ENCODE measurements around the gene PAQR7. TPM values are rescaled to one million over a fixed set of nuclear protein-coding genes. Genes with fewer than 3 reads are reported as not detected.

Gene PAQR7
- polyA plus RNA-seq, 1 experiment, result 12.6 TPM

DNA sequence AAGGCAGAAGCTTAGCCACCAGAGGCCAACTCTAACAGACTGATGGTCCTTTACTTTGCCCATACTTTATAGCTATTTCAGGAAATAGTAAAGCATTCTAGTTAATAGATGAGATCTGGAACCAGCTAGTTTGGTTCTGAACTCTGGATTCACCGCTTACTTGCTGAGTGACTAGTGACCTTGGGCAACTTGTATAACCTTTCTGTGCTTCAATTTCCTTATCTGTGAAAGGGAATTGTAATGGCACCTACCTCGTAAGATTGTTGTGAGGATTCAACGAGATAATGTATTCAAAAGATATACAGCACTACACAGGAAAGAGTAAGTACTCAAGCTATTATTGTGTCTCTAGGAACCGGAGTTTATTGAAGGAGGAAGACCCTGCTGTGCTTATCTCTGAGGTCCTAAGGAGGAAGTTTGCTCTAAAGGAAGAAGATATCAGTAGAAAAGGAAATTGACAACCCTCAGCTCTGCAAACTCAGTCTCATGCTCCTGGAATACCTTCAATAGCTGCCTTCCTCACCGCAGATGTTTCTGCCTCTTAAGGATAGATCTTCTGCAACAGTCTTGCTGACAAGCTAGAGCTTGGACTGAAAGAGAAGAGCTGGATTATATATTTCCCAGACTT, 43.8 kb downstream of the PAQR7 start:
- CTCF ChIA-PET, result interaction anchor here (0.6 to 1.4 kb wide), 6 partner anchors 9 to 608 kb away, joined by 3 to 4 read pairs (median 3); partner anchors contain the start of gene PAFAH2
- Histone ChIP-seq H3K36me3 (ENCODE audit: control insufficient read depth, insufficient read depth, low read length) (peaks cover 18% of the 10 kb centered on the region), H3K27me3 (ENCODE audit: control insufficient read depth, insufficient read depth, low read length) (no peaks in the 10 kb centered on the region), H3K4me3 (ENCODE audit: low read depth, low read length) (no peak overlapping the region)
- TF ChIP-seq, protein P1, sequence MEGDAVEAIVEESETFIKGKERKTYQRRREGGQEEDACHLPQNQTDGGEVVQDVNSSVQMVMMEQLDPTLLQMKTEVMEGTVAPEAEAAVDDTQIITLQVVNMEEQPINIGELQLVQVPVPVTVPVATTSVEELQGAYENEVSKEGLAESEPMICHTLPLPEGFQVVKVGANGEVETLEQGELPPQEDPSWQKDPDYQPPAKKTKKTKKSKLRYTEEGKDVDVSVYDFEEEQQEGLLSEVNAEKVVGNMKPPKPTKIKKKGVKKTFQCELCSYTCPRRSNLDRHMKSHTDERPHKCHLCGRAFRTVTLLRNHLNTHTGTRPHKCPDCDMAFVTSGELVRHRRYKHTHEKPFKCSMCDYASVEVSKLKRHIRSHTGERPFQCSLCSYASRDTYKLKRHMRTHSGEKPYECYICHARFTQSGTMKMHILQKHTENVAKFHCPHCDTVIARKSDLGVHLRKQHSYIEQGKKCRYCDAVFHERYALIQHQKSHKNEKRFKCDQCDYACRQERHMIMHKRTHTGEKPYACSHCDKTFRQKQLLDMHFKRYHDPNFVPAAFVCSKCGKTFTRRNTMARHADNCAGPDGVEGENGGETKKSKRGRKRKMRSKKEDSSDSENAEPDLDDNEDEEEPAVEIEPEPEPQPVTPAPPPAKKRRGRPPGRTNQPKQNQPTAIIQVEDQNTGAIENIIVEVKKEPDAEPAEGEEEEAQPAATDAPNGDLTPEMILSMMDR (IDR thresholded peaks at IDR 0.05; ENCODE audit: insufficient read depth, low read depth, low read length), result no peak
- POLR2A ChIA-PET, result no interaction called here
- DNase-seq (ENCODE audit: low read depth), result no peak

DNA sequence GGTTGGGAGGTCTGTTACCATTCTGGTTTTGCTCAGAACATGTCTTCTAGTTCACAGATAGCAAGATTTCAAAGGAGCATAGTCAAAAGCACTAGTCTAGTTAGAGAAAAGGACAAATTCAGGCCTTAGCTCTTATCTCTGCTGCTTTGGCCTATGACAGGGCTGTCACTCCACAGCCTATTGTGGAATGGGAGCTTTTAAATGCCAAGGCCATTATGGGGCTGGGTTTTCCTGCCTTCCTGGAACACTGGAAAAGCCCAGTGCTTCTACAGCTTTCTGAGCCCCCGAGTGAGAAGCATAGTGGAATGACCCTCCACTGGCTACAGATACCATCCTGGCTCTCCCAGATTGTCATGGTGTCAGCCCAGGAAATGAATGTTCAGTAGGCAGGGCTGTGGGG, 46.5 kb downstream of the PAQR7 start:
- no peak for DNase-seq (ENCODE audit: low read depth)
- no peaks in the 10 kb centered on the region for H3K27me3 ChIP-seq (ENCODE audit: control insufficient read depth, insufficient read depth, low read length)
- TF ChIP-seq, protein P1 (IDR thresholded peaks at IDR 0.05; ENCODE audit: insufficient read depth, low read depth, low read length), result no peak
- H3K4me3 ChIP-seq (ENCODE audit: low read depth, low read length), result no peak overlapping the region
- peaks cover 25% of the 10 kb centered on the region for H3K36me3 ChIP-seq (ENCODE audit: control insufficient read depth, insufficient read depth, low read length)
- ChIA-PET POLR2A (no interaction called here), CTCF (no interaction called here)

GRCh38 chr1:25828491-25828890, 47.0 kb downstream of the PAQR7 start:
- TF ChIP-seq, protein P1 (IDR thresholded peaks at IDR 0.05; ENCODE audit: insufficient read depth, low read depth, low read length), result no peak
- ChIA-PET POLR2A (no interaction called here), CTCF (no interaction called here)
- no peaks in the 10 kb centered on the region for H3K27me3 ChIP-seq (ENCODE audit: control insufficient read depth, insufficient read depth, low read length)
- peaks cover 23% of the 10 kb centered on the region for H3K36me3 ChIP-seq (ENCODE audit: control insufficient read depth, insufficient read depth, low read length)
- no peak for DNase-seq (ENCODE audit: low read depth)
- no peak overlapping the region for H3K4me3 ChIP-seq (ENCODE audit: low read depth, low read length)

DNA sequence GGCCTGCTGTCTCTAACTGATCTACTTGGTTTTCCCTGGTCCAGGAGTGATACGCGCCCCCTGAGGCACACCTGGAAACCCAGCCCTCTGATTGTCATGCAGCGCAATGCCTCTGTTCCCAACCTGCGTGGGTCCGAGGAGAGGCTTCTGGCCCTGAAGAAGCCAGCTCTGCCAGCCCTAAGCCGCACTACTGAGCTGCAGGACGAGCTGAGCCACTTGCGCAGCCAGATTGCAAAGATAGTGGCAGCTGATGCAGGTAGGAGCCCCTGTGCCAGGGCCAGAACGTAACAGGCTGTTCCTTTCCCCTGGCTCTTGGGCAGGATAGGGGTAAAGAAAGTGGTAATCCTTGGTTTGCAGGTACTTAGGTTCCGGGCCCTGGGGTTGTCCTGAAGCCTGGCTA, 48.9 kb downstream of the PAQR7 start:
- peaks cover 22% of the 10 kb centered on the region for H3K36me3 ChIP-seq (ENCODE audit: control insufficient read depth, insufficient read depth, low read length)
- ChIA-PET POLR2A (no interaction called here), CTCF (interaction anchor here (0.6 kb wide), 1 partner anchor 390 kb away, joined by 3 read pairs; no protein-coding TSS in a partner anchor)
- DNase-seq (ENCODE audit: low read depth), result no peak
- no peaks in the 10 kb centered on the region for H3K27me3 ChIP-seq (ENCODE audit: control insufficient read depth, insufficient read depth, low read length)
- TF ChIP-seq, protein P1 (IDR thresholded peaks at IDR 0.05; ENCODE audit: insufficient read depth, low read depth, low read length), result no peak
- H3K4me3 ChIP-seq (ENCODE audit: low read depth, low read length), result no peak overlapping the region

DNA sequence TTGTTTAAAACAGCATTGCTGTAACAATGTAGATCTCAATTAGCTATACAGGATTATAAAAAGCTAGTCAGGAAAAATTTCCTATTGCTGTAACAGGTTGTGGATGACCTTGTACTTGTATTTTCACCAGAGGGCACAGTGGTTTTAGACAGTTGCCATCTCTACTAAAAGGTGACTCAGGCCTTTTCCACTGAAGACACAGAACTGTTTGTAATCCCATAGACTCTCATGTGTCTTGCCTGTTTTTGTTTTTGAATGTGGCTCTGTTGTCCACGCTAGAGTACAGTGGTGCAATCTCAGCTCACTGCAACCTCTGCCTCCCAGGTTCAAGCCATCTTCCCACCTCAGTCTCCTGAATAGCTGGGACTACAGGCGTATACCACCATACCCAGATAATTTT, 49.9 kb downstream of the PAQR7 start:
- TF ChIP-seq, protein P1 (IDR thresholded peaks at IDR 0.05; ENCODE audit: insufficient read depth, low read depth, low read length), result no peak
- DNase-seq (ENCODE audit: low read depth), result no peak
- peaks cover 19% of the 10 kb centered on the region for H3K36me3 ChIP-seq (ENCODE audit: control insufficient read depth, insufficient read depth, low read length)
- ChIA-PET CTCF (interaction anchor here (1.1 kb wide), 1 partner anchor 26 kb away, joined by 3 read pairs; no protein-coding TSS in a partner anchor), POLR2A (no interaction called here)
- no peak overlapping the region for H3K4me3 ChIP-seq (ENCODE audit: low read depth, low read length)
- no peaks in the 10 kb centered on the region for H3K27me3 ChIP-seq (ENCODE audit: control insufficient read depth, insufficient read depth, low read length)
